HEK293 (cell line): ENCODE measurements around the gene KLHL17.

ENCODE experiments used
- BCL11A ChIP-seq: fragments of 450-650 bp; formaldehyde crosslinking; IDR thresholded peaks from 2 replicates; pipeline ENCODE4 v1.5.1; 2016; ENCODE audit warnings: low read depth, missing biosample characterization, missing genetic modification characterization
- GFI1B ChIP-seq: fragments of 450-650 bp; formaldehyde crosslinking; IDR thresholded peaks from 2 replicates; pipeline ENCODE4 v1.5.1; 2016; ENCODE audit warnings: missing biosample characterization, missing genetic modification characterization
- HOXD13 ChIP-seq: sonication (generic); formaldehyde crosslinking; IDR thresholded peaks from 2 replicates; pipeline ENCODE4 v1.8.0; 2022; ENCODE audit warnings: missing genetic modification reagents, borderline replicate concordance
- KLF1 ChIP-seq: fragments of 450-650 bp; formaldehyde crosslinking; IDR thresholded peaks from 2 replicates; pipeline ENCODE4 v1.5.1; 2016; ENCODE audit warnings: missing biosample characterization, missing genetic modification characterization
- KLF9 ChIP-seq: fragments of 450-650 bp; formaldehyde crosslinking; IDR thresholded peaks from 2 replicates; pipeline ENCODE4 v1.5.1; 2016; ENCODE audit warnings: missing biosample characterization, missing genetic modification characterization, low read depth
- TRIM28 ChIP-seq: IDR thresholded peaks from 2 replicates; pipeline ENCODE4 v1.6.1; 2011; ENCODE audit warnings: low read length, control low read depth, borderline replicate concordance
- YY1 ChIP-seq: fragments of 450-650 bp; formaldehyde crosslinking; IDR thresholded peaks from 2 replicates; pipeline ENCODE4 v1.5.1; 2018; ENCODE audit warnings: missing biosample characterization, missing genetic modification characterization
- ZBTB20 ChIP-seq: fragments of 450-650 bp; formaldehyde crosslinking; IDR thresholded peaks from 2 replicates; pipeline ENCODE4 v1.5.1; 2016; ENCODE audit warnings: missing biosample characterization, missing genetic modification characterization
- ZFP41 ChIP-seq: fragments of 450-650 bp; formaldehyde crosslinking; IDR thresholded peaks from 2 replicates; pipeline ENCODE4 v1.5.1; 2016; ENCODE audit warnings: missing biosample characterization, missing genetic modification characterization, borderline replicate concordance
- ZNF10 ChIP-seq: fragments of 450-650 bp; formaldehyde crosslinking; IDR thresholded peaks from 2 replicates; pipeline ENCODE4 v1.5.1; 2017; ENCODE audit warnings: missing biosample characterization, missing genetic modification characterization
- ZNF157 ChIP-seq: fragments of 450-650 bp; formaldehyde crosslinking; IDR thresholded peaks from 2 replicates; pipeline ENCODE4 v1.5.1; 2016; ENCODE audit warnings: missing biosample characterization, missing genetic modification characterization
- ZNF175 ChIP-seq: fragments of 450-650 bp; formaldehyde crosslinking; IDR thresholded peaks from 2 replicates; pipeline ENCODE4 v1.5.1; 2016; ENCODE audit warnings: missing biosample characterization, missing genetic modification characterization
- ZNF184 ChIP-seq: fragments of 450-650 bp; IDR thresholded peaks from 2 replicates; pipeline ENCODE4 v1.5.1; 2018; ENCODE audit warnings: missing biosample characterization, mild to moderate bottlenecking, missing genetic modification characterization
- ZNF248 ChIP-seq: fragments of 450-650 bp; formaldehyde crosslinking; IDR thresholded peaks from 2 replicates; pipeline ENCODE4 v1.5.1; 2017; ENCODE audit warnings: missing biosample characterization, missing genetic modification characterization
- ZNF266 ChIP-seq: fragments of 450-650 bp; formaldehyde crosslinking; IDR thresholded peaks from 2 replicates; pipeline ENCODE4 v1.5.1; 2016; ENCODE audit warnings: missing biosample characterization, missing genetic modification characterization, low read depth
- ZNF311 ChIP-seq: fragments of 450-650 bp; formaldehyde crosslinking; IDR thresholded peaks from 2 replicates; pipeline ENCODE4 v1.5.1; 2017; ENCODE audit warnings: missing biosample characterization, missing genetic modification characterization, borderline replicate concordance
- ZNF324 ChIP-seq: fragments of 450-650 bp; formaldehyde crosslinking; IDR thresholded peaks from 2 replicates; pipeline ENCODE4 v1.5.1; 2016; ENCODE audit warnings: missing biosample characterization, missing genetic modification characterization
- ZNF341 ChIP-seq: fragments of 450-650 bp; formaldehyde crosslinking; IDR thresholded peaks from 2 replicates; pipeline ENCODE4; 2016; ENCODE audit warnings: low read depth, missing biosample characterization, missing genetic modification characterization
- ZNF366 ChIP-seq: fragments of 450-650 bp; formaldehyde crosslinking; conservative IDR thresholded peaks from 2 replicates; pipeline ENCODE4 v1.5.1; 2016; ENCODE audit warnings: missing biosample characterization, missing genetic modification characterization
- ZNF37A ChIP-seq: fragments of 450-650 bp; IDR thresholded peaks from 2 replicates; pipeline ENCODE4 v1.5.1; 2018; ENCODE audit warnings: missing biosample characterization, missing genetic modification characterization
- ZNF544 ChIP-seq: fragments of 450-650 bp; formaldehyde crosslinking; IDR thresholded peaks from 2 replicates; pipeline ENCODE4 v1.5.0; 2017; ENCODE audit warnings: missing biosample characterization, missing genetic modification characterization
- ZNF548 ChIP-seq: fragments of 450-650 bp; formaldehyde crosslinking; IDR thresholded peaks from 2 replicates; pipeline ENCODE4 v1.5.1; 2016; ENCODE audit warnings: missing biosample characterization, missing genetic modification characterization
- ZNF624 ChIP-seq: fragments of 450-650 bp; formaldehyde crosslinking; IDR thresholded peaks from 2 replicates; pipeline ENCODE4 v1.5.1; 2017; ENCODE audit warnings: missing biosample characterization, missing genetic modification characterization
- ZNF654 ChIP-seq: fragments of 450-650 bp; formaldehyde crosslinking; IDR thresholded peaks from 2 replicates; pipeline ENCODE4 v1.5.1; 2016; ENCODE audit warnings: low read depth, missing biosample characterization, missing genetic modification characterization
- ZNF670 ChIP-seq: fragments of 450-650 bp; formaldehyde crosslinking; IDR thresholded peaks from 2 replicates; pipeline ENCODE4 v1.5.1; 2016; ENCODE audit warnings: missing biosample characterization, missing genetic modification characterization, low read depth
- ZNF785 ChIP-seq: fragments of 450-650 bp; formaldehyde crosslinking; IDR thresholded peaks from 2 replicates; pipeline ENCODE4 v1.5.1; 2016; ENCODE audit warnings: missing biosample characterization, missing genetic modification characterization
- ZNF837 ChIP-seq: fragments of 450-650 bp; formaldehyde crosslinking; IDR thresholded peaks from 2 replicates; pipeline ENCODE4 v1.5.1; 2016; ENCODE audit warnings: missing biosample characterization, missing genetic modification characterization
- ZSCAN4 ChIP-seq: fragments of 450-650 bp; formaldehyde crosslinking; IDR thresholded peaks from 2 replicates; pipeline ENCODE4 v1.5.1; 2017; ENCODE audit warnings: missing biosample characterization, missing genetic modification characterization
- ZXDB ChIP-seq: fragments of 450-650 bp; formaldehyde crosslinking; IDR thresholded peaks from 2 replicates; pipeline ENCODE4 v1.5.1; 2016; ENCODE audit warnings: missing biosample characterization, missing genetic modification characterization
- TF ChIP-seq, protein P1 (sequence below): fragments of 450-650 bp; formaldehyde crosslinking; IDR thresholded peaks from 2 replicates; pipeline ENCODE4 v1.5.1; 2017; ENCODE audit warnings: missing biosample characterization, missing genetic modification characterization
- TF ChIP-seq, protein P2 (sequence below): fragments of 450-650 bp; formaldehyde crosslinking; IDR thresholded peaks from 2 replicates; pipeline ENCODE4 v1.5.1; 2016; ENCODE audit warnings: missing biosample characterization, missing genetic modification characterization
- TF ChIP-seq, protein P3 (sequence below): fragments of 450-650 bp; formaldehyde crosslinking; IDR thresholded peaks from 2 replicates; pipeline ENCODE4 v1.5.1; 2016; ENCODE audit warnings: missing biosample characterization, missing genetic modification characterization
- TF ChIP-seq, protein P4 (sequence below): fragments of 450-650 bp; formaldehyde crosslinking; IDR thresholded peaks from 2 replicates; pipeline ENCODE4 v1.5.1; 2017; ENCODE audit warnings: missing biosample characterization, missing genetic modification characterization

KLHL17 gene

GRCh38 chr1:943545-944340 lies 16.6 kb upstream of the KLHL17 start (continued):
- TF ChIP-seq ZNF37A (tag by site-specific recombination) (no peak), ZSCAN4 (no peak), ZNF341 (tag by site-specific recombination) (no peak), TRIM28 (no peak), ZNF624 (tag by site-specific recombination) (no peak), ZNF248 (tag by site-specific recombination) (no peak), KLF9 (peak; percentile 36), ZXDB (tag by site-specific recombination) (no peak), ZNF324 (no peak), ZNF785 (tag by site-specific recombination) (no peak), ZNF157 (tag by site-specific recombination) (no peak), YY1 (tag by site-specific recombination) (no peak), ZNF670 (no peak), GFI1B (no peak), ZNF175 (tag by site-specific recombination) (no peak), HOXD13 (CRISPR knock-in tag) (no peak), ZNF266 (tag by site-specific recombination) (no peak), ZNF544 (tag by site-specific recombination) (no peak), ZNF366 (tag by site-specific recombination) (no peak), ZNF837 (tag by site-specific recombination) (no peak), ZNF184 (tag by site-specific recombination) (no peak), KLF1 (tag by site-specific recombination) (no peak; the same call in 1 of the 2 replicates), BCL11A (tag by site-specific recombination) (0 out of 2 replicates have a peak, but pooled peaks have one; percentile 18), ZNF548 (tag by site-specific recombination) (no peak), ZNF654 (tag by site-specific recombination) (no peak), ZBTB20 (peak; percentile 61; the same call in 1 of the 2 replicates), ZFP41 (tag by site-specific recombination) (no peak), ZNF311 (tag by site-specific recombination) (no peak), ZNF10 (tag by site-specific recombination) (peak; percentile 51; the same call in 1 of the 2 replicates)
- TF ChIP-seq, protein P1, sequence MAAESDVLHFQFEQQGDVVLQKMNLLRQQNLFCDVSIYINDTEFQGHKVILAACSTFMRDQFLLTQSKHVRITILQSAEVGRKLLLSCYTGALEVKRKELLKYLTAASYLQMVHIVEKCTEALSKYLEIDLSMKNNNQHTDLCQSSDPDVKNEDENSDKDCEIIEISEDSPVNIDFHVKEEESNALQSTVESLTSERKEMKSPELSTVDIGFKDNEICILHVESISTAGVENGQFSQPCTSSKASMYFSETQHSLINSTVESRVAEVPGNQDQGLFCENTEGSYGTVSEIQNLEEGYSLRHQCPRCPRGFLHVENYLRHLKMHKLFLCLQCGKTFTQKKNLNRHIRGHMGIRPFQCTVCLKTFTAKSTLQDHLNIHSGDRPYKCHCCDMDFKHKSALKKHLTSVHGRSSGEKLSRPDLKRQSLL (tag by site-specific recombination), result peak; percentile 81
- TF ChIP-seq, protein P2, sequence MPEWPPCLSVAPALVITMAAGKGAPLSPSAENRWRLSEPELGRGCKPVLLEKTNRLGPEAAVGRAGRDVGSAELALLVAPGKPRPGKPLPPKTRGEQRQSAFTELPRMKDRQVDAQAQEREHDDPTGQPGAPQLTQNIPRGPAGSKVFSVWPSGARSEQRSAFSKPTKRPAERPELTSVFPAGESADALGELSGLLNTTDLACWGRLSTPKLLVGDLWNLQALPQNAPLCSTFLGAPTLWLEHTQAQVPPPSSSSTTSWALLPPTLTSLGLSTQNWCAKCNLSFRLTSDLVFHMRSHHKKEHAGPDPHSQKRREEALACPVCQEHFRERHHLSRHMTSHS, result no peak
- TF ChIP-seq, protein P3, sequence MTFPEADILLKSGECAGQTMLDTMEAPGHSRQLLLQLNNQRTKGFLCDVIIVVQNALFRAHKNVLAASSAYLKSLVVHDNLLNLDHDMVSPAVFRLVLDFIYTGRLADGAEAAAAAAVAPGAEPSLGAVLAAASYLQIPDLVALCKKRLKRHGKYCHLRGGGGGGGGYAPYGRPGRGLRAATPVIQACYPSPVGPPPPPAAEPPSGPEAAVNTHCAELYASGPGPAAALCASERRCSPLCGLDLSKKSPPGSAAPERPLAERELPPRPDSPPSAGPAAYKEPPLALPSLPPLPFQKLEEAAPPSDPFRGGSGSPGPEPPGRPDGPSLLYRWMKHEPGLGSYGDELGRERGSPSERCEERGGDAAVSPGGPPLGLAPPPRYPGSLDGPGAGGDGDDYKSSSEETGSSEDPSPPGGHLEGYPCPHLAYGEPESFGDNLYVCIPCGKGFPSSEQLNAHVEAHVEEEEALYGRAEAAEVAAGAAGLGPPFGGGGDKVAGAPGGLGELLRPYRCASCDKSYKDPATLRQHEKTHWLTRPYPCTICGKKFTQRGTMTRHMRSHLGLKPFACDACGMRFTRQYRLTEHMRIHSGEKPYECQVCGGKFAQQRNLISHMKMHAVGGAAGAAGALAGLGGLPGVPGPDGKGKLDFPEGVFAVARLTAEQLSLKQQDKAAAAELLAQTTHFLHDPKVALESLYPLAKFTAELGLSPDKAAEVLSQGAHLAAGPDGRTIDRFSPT (tag by site-specific recombination), result peak; percentile 66
- TF ChIP-seq, protein P4, sequence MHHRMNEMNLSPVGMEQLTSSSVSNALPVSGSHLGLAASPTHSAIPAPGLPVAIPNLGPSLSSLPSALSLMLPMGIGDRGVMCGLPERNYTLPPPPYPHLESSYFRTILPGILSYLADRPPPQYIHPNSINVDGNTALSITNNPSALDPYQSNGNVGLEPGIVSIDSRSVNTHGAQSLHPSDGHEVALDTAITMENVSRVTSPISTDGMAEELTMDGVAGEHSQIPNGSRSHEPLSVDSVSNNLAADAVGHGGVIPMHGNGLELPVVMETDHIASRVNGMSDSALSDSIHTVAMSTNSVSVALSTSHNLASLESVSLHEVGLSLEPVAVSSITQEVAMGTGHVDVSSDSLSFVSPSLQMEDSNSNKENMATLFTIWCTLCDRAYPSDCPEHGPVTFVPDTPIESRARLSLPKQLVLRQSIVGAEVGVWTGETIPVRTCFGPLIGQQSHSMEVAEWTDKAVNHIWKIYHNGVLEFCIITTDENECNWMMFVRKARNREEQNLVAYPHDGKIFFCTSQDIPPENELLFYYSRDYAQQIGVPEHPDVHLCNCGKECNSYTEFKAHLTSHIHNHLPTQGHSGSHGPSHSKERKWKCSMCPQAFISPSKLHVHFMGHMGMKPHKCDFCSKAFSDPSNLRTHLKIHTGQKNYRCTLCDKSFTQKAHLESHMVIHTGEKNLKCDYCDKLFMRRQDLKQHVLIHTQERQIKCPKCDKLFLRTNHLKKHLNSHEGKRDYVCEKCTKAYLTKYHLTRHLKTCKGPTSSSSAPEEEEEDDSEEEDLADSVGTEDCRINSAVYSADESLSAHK (tag by site-specific recombination), result no peak
